Breast epithelium (tissue), 4 donors: ENCODE results near the gene ZNF217. TPM values are rescaled to one million over a fixed set of nuclear protein-coding genes. Genes with fewer than 3 reads are reported as not detected.
"Not testable (repeated sequence)": the region's sequence is repeated elsewhere in the genome, so short reads cannot be mapped to it uniquely, and the experiment has no call there.

ENCODE experiments used
- DNase-seq, 2 donors: peaks; one replicate each; pipeline ENCODE4 v3.0.0-alpha.2; 2019; ENCODE audit warnings: low spot score in 2 of 2
- H3K27ac ChIP-seq, 2 donors: fragments of 200-600 bp; sonication (generic) in 1 of 2; one replicate each; pipeline ENCODE4 v1.5.1; 2016 to 2019; ENCODE audit warnings: mild to moderate bottlenecking in 1 of 2
- H3K27me3 ChIP-seq, 2 donors: fragments of 200-600 bp; sonication (generic) in 1 of 2; one replicate each; pipeline versions ENCODE4 v1.5.1 to v1.6.0; 2017 to 2019; ENCODE audit warnings: control low read depth in 1 of 2, mild to moderate bottlenecking in 1 of 2
- H3K36me3 ChIP-seq: fragments of 200-600 bp; one replicate; pipeline ENCODE4 v1.5.1; 2019
- H3K4me1 ChIP-seq, 2 donors: fragments of 200-600 bp; sonication (generic); one replicate each; pipeline ENCODE4 v1.5.1; 2016 to 2019; ENCODE audit warnings: control low read depth in 1 of 2
- H3K4me3 ChIP-seq, 3 donors: fragments of 200-600 bp; sonication (generic); 1 replicate in 2 of 3; 2 replicates in 1 of 3; pipeline ENCODE4 v1.5.1; 2016 to 2019; ENCODE audit warnings: mild to moderate bottlenecking in 3 of 3, moderate library complexity in 2 of 3
- H3K9me3 ChIP-seq, 2 donors: fragments of 200-600 bp; sonication (generic) in 1 of 2; one replicate each; pipeline ENCODE4 v1.5.1; 2016 to 2019; ENCODE audit warnings: control low read depth in 1 of 2
- CTCF ChIP-seq, 3 donors: fragments of 450-650 bp; IDR thresholded peaks; one replicate each; pipeline ENCODE4 v1.5.1; 2016 to 2017; ENCODE audit warnings: antibody characterized with exemption in 3 of 3, mild to moderate bottlenecking in 3 of 3, moderate library complexity in 3 of 3
- POLR2A ChIP-seq: fragments of 450-650 bp; IDR thresholded peaks from one replicate; pipeline ENCODE4 v1.6.1; 2016; ENCODE audit warnings: antibody characterized with exemption, mild to moderate bottlenecking, moderate library complexity
- POLR2AphosphoS5 ChIP-seq, 3 donors: sonication (generic); formaldehyde crosslinking; IDR thresholded peaks; one replicate each; pipeline ENCODE4 v1.6.1; 2017; ENCODE audit warnings: antibody characterized with exemption in 3 of 3
- intact Hi-C: fragments of 100-400 bp; cut with DNase I; formaldehyde crosslinking; loops from one replicate; pipeline ENCODE4 v1.15.1; 2023; ENCODE audit warnings: low total_unique reads
- total RNA-seq, 3 donors: library from RNA; depleted of rRNA; stranded (reverse); fragments of >200 nt; gene quantifications; one replicate each; pipeline ENCODE4 v1.1.0, GENCODE V29; 2016

ZNF217 gene
- total RNA-seq, 3 donors from 2014 or later = 22.4 to 54.7 (median 48.3) TPM

- Histone ChIP-seq H3K36me3 (no peaks in the 10 kb centered on the region), H3K9me3 (no peaks in the 10 kb centered on the region), H3K27me3 (no peaks in the 10 kb centered on the region), H3K4me3 (no peak overlapping the region), H3K27ac (no peak overlapping the region), H3K4me1 (no peaks in the 10 kb centered on the region)
- TF ChIP-seq POLR2AphosphoS5 (IDR thresholded peaks at IDR 0.05) (no peak), CTCF (IDR thresholded peaks at IDR 0.05) (no peak), POLR2A (no peak)
- DNase-seq = no peak
- intact Hi-C loops = no loop called here
Measured at GRCh38 chr20:53567379-53567917, 26.2 kb downstream of the ZNF217 start.

- H3K27me3 ChIP-seq, H3K27ac ChIP-seq, H3K36me3 ChIP-seq, H3K4me1 ChIP-seq, H3K9me3 ChIP-seq, H3K4me3 ChIP-seq, intact Hi-C loops: not testable (repeated sequence)
- DNase-seq = peak in 1 of 2 donors; percentile 24
Measured at GRCh38 chr20:53566623-53567022, 27.0 kb downstream of the ZNF217 start.

GRCh38 chr20:53565254-53565653 is 28.4 kb downstream of the ZNF217 start:
- intact Hi-C loops = no loop called here
- no peaks in the 10 kb centered on the region for H3K27me3 ChIP-seq

GRCh38 chr20:53562104-53562764 is 31.4 kb downstream of the ZNF217 start:
- H3K27me3 ChIP-seq, H3K4me3 ChIP-seq, H3K27ac ChIP-seq, H3K36me3 ChIP-seq, intact Hi-C loops, H3K9me3 ChIP-seq, H3K4me1 ChIP-seq: not testable (repeated sequence)
- DNase-seq = peak in 1 of 2 donors; percentile 27

More at GRCh38 chr20:53565254-53565653, 28.4 kb downstream of the ZNF217 start:
- no peaks in the 10 kb centered on the region for H3K36me3 ChIP-seq
- peak in 1 of 2 donors; percentile 22 for DNase-seq
- H3K27ac ChIP-seq = no peak overlapping the region
- H3K4me3 ChIP-seq = no peak overlapping the region
- no peaks in the 10 kb centered on the region for H3K9me3 ChIP-seq
- TF ChIP-seq POLR2AphosphoS5 (IDR thresholded peaks at IDR 0.05) (no peak), POLR2A (no peak), CTCF (IDR thresholded peaks at IDR 0.05) (no peak)
- no peaks in the 10 kb centered on the region for H3K4me1 ChIP-seq

- DNase-seq = no peak
- no peak overlapping the region for H3K27ac ChIP-seq
- no peaks in the 10 kb centered on the region for H3K9me3 ChIP-seq
- H3K4me1 ChIP-seq = no peaks in the 10 kb centered on the region
- H3K27me3 ChIP-seq = no peaks in the 10 kb centered on the region
- TF ChIP-seq POLR2AphosphoS5 (IDR thresholded peaks at IDR 0.05) = no peak
- no peak for TF ChIP-seq CTCF (IDR thresholded peaks at IDR 0.05)
- no peak for TF ChIP-seq POLR2A
- intact Hi-C loops = no loop called here
- no peak overlapping the region for H3K4me3 ChIP-seq
- no peaks in the 10 kb centered on the region for H3K36me3 ChIP-seq
Measured at GRCh38 chr20:53561505-53561904, 32.1 kb downstream of the ZNF217 start.

GRCh38 chr20:53559816-53560215 is 33.8 kb downstream of the ZNF217 start:
- intact Hi-C loops = no loop called here

More at GRCh38 chr20:53559816-53560215, 33.8 kb downstream of the ZNF217 start:
- no peak overlapping the region for H3K27ac ChIP-seq
- no peak overlapping the region for H3K4me3 ChIP-seq
- H3K36me3 ChIP-seq = no peaks in the 10 kb centered on the region
- no peaks in the 10 kb centered on the region for H3K4me1 ChIP-seq
- H3K27me3 ChIP-seq = no peaks in the 10 kb centered on the region
- no peaks in the 10 kb centered on the region for H3K9me3 ChIP-seq
- DNase-seq = no peak
- TF ChIP-seq POLR2A (no peak), CTCF (IDR thresholded peaks at IDR 0.05) (no peak), POLR2AphosphoS5 (IDR thresholded peaks at IDR 0.05) (no peak)
